OCI-LY3 (cell line): Measurements from ENCODE around the gene CHMP6.

Experiments used
- H2AFZ ChIP-seq: fragments of 200-600, 300-600 bp; shearing (Covaris generic); 2 replicates; pipeline ENCODE4 v1.6.0; 2014; ENCODE audit warnings: antibody characterized with exemption, low read depth, low read length
- H3K27ac ChIP-seq: fragments of 200-600, 300-600 bp; sonication (generic); 2 replicates; pipeline ENCODE4 v1.5.1; 2014; ENCODE audit warnings: mild to moderate bottlenecking, low read length, moderate library complexity, mixed read lengths
- H3K27me3 ChIP-seq: fragments of 200-600, 300-600 bp; sonication (generic); 2 replicates; pipeline ENCODE4 v1.6.1; 2014; ENCODE audit warnings: low read depth, low read length, mixed read lengths
- H3K36me3 ChIP-seq: fragments of 200-600, 300-600 bp; sonication (generic); replicated peaks from 2 replicates; pipeline ENCODE3; 2014; ENCODE audit warnings: low read depth, low read length, mixed read lengths
- H3K4me1 ChIP-seq: fragments of 300-600, 200-600 bp; sonication (generic); 2 replicates; pipeline ENCODE4 v1.6.1; 2014; ENCODE audit warnings: low read length, mixed read lengths
- H3K4me2 ChIP-seq: fragments of 200-600, 300-600 bp; sonication (generic); 2 replicates; pipeline ENCODE4 v1.6.1; 2014; ENCODE audit warnings: low read length, mixed read lengths
- H3K4me3 ChIP-seq: fragments of 300-600, 200-600 bp; sonication (generic); 2 replicates; pipeline ENCODE4 v1.5.1; 2014; ENCODE audit warnings: antibody characterized with exemption, mild to moderate bottlenecking, low read length, moderate library complexity
- H3K79me2 ChIP-seq: fragments of 300-600, 200-600 bp; shearing (Covaris generic); 2 replicates; pipeline ENCODE4 v1.6.1; 2014; ENCODE audit warnings: mild to moderate bottlenecking, low read length, mixed read lengths
- H3K9ac ChIP-seq: fragments of 300-600, 200-600 bp; shearing (Covaris generic); 2 replicates; pipeline ENCODE4 v1.6.0; 2014; ENCODE audit warnings: mild to moderate bottlenecking, low read length, moderate library complexity
- H3K9me3 ChIP-seq: fragments of 200-600, 300-600 bp; shearing (Covaris generic); 2 replicates; pipeline ENCODE4 v1.6.1; 2014; ENCODE audit warnings: low read length, mixed read lengths; ENCODE audit not compliant: insufficient read depth
- H4K20me1 ChIP-seq: fragments of 200-600, 300-600 bp; sonication (generic); 2 replicates; pipeline ENCODE4 v1.6.1; 2016; ENCODE audit warnings: low read length, mixed read lengths; ENCODE audit not compliant: insufficient read depth
- EZH2phosphoT487 ChIP-seq: fragments of 200-600 bp; shearing (Covaris generic); IDR thresholded peaks from 2 replicates; pipeline ENCODE4 v1.6.1; 2018; ENCODE audit warnings: antibody characterized with exemption, mixed run types, low read depth
- TF ChIP-seq, protein P1 (sequence below): fragments of 200-600, 300-600 bp; sonication (generic); IDR thresholded peaks from 2 replicates; pipeline ENCODE4 v1.5.1; 2014; ENCODE audit warnings: antibody characterized with exemption, low read length, low read depth

Gene CHMP6

DNA sequence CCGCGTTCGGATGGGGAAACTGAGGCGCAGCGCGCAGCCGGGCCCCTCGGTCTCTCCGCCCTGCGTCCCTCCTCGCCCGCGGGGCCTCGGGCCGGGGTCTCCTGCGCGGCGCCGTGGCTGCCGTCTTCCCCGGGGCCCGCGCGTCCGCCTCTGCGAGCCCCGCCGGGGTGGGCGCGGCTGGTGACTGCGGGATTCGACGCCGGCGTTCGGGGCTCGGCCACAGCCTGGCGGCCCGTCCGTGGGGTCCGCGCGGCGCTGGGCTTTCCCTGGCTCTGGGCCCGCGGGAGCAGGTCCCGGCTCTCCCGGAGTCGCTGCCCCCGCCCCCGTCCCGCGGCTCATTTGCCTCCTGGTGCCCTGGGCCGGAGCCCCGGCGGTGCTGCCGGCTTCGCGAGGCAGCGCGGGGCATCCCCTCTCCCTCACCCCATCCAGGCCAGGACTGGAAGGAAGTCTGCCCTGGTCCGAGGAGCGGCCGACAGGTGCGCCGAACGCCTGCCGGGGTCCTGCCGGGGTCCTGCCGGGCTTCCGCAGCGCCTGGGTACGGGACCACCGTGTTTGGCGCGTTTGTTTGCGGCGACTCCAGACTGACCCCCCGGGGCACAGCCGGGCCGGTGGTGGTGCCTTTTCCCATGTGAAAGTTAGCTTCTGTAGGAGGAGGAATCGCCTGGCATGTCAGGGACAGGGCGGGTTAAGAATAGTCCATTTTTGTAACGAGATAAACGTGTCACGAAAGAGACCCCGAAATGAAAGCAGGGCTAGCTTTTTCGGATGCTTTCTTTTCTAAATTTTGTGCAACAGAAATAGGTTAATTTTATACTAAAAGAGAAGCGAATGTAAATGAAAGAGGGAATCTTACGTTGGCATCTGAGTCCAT is 671 bp downstream of the CHMP6 start:
- TF ChIP-seq, protein P1, sequence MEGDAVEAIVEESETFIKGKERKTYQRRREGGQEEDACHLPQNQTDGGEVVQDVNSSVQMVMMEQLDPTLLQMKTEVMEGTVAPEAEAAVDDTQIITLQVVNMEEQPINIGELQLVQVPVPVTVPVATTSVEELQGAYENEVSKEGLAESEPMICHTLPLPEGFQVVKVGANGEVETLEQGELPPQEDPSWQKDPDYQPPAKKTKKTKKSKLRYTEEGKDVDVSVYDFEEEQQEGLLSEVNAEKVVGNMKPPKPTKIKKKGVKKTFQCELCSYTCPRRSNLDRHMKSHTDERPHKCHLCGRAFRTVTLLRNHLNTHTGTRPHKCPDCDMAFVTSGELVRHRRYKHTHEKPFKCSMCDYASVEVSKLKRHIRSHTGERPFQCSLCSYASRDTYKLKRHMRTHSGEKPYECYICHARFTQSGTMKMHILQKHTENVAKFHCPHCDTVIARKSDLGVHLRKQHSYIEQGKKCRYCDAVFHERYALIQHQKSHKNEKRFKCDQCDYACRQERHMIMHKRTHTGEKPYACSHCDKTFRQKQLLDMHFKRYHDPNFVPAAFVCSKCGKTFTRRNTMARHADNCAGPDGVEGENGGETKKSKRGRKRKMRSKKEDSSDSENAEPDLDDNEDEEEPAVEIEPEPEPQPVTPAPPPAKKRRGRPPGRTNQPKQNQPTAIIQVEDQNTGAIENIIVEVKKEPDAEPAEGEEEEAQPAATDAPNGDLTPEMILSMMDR, result no peak
- no peak for TF ChIP-seq EZH2phosphoT487
- H3K9ac ChIP-seq, result peak overlapping the region; percentile 72
- peaks cover 9% of the 10 kb centered on the region for H3K79me2 ChIP-seq
- H4K20me1 ChIP-seq, result no peaks in the 10 kb centered on the region
- H3K4me1 ChIP-seq, result peaks cover 19% of the 10 kb centered on the region
- H3K9me3 ChIP-seq, result no peaks in the 10 kb centered on the region
- no peak overlapping the region for H2AFZ ChIP-seq
- peak overlapping the region; percentile 97 for H3K4me2 ChIP-seq
- no peaks in the 10 kb centered on the region for H3K36me3 ChIP-seq
- H3K27me3 ChIP-seq, result peaks cover 11% of the 10 kb centered on the region
- H3K4me3 ChIP-seq, result peak overlapping the region; percentile 84
- no peak overlapping the region for H3K27ac ChIP-seq

DNA sequence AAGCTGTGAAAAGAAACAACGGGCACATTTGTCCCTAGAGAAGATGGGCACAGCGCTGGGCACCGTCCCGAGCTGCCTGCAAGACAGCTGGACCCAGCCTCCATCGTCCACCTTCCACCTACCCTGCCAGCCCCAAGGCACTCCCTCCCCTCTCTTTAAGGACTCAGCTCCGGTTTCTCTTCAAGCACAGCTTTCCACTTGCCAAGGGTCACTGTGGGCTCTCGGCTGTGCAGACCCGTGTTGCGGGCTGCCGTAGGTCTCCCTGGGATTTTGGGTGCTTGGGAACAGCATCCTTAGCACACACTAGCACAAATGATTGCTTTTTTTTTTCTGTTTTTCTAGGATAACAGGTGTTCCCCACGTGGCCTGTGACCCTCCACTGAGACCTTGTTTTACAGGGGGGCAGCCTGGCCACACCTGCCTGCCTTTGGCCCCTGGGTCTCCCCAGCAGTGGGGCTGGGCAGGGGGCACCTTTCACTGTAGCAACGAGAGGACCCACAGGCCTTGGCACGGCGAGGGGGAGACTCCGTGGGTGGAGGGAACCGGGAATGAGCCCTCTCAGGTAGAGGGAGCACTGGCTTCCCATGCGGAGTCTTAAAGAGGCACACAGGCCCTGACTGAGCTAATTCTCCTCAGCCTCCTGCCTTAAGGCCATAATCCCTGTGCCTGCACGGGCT is 1.4 kb downstream of the CHMP6 start:
- Histone ChIP-seq H3K9me3 (no peaks in the 10 kb centered on the region), H3K36me3 (no peaks in the 10 kb centered on the region), H3K27ac (no peak overlapping the region), H3K4me3 (peak overlapping the region; percentile 84), H3K9ac (peak overlapping the region; percentile 72), H4K20me1 (no peaks in the 10 kb centered on the region), H3K4me2 (peak overlapping the region; percentile 97), H3K4me1 (peaks cover 12% of the 10 kb centered on the region), H2AFZ (no peak overlapping the region), H3K27me3 (peaks cover 4% of the 10 kb centered on the region), H3K79me2 (peaks cover 9% of the 10 kb centered on the region)
- no peak for TF ChIP-seq EZH2phosphoT487
- TF ChIP-seq, protein P1, result no peak

DNA sequence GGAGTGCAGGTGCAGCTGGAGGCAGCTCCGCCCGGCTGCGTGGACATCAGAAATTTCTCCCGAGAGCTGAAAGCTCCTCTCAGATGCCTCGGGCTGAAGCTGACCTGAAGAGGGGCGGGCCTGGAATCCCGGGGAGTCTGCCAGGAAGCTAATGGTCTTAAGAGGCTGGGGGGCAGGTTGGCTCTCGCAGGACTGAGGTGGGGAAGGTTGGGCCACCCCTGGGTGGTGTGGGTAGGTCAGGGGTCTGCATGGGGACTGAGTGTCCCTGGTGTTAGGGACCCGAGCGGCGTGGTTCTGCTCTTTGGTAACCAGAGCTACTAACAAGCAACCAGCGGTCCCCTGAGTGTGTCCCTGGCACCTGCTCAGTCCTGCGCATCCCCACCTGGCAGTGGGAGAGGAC is 3.5 kb downstream of the CHMP6 start:
- H2AFZ ChIP-seq, result no peak overlapping the region
- no peaks in the 10 kb centered on the region for H3K36me3 ChIP-seq
- peaks cover 9% of the 10 kb centered on the region for H3K79me2 ChIP-seq
- H3K9ac ChIP-seq, result no peak overlapping the region
- H3K27me3 ChIP-seq, result no peaks in the 10 kb centered on the region
- H3K4me1 ChIP-seq, result peaks cover 12% of the 10 kb centered on the region
- no peaks in the 10 kb centered on the region for H4K20me1 ChIP-seq
- no peak overlapping the region for H3K4me3 ChIP-seq
- TF ChIP-seq EZH2phosphoT487, result no peak
- TF ChIP-seq, protein P1, result no peak
- H3K9me3 ChIP-seq, result no peaks in the 10 kb centered on the region
- no peak overlapping the region for H3K27ac ChIP-seq
- H3K4me2 ChIP-seq, result no peak overlapping the region
